Caco-2 (cell line): ENCODE results near the gene NKX2-4. TPM values are rescaled to one million over a fixed set of nuclear protein-coding genes. Genes with fewer than 3 reads are reported as not detected.

Experiments used
- BruUV-seq: library from RNA; stranded (reverse); fragments of 400-500 nt; replicated peaks from 2 replicates; lab custom pipeline; 2021; lab: Mats Ljungman, UMichigan
- CTCF ChIA-PET: fragments of 300-600 bp; sonication (Branson Sonifier 250); formaldehyde crosslinking; loops from one replicate; lab custom pipeline; 2022; ENCODE audit warnings: antibody characterized with exemption; lab: Charles Lee
- POLR2A ChIA-PET: fragments of 300-600 bp; sonication (Branson Sonifier 250); formaldehyde crosslinking; loops from one replicate; lab custom pipeline; 2022; ENCODE audit warnings: antibody characterized with exemption; lab: Charles Lee
- DNase-seq, 2 experiments: peaks; one replicate each; pipeline versions ENCODE4 v3.0.0 to v3.0.0-alpha.2; 2020 to 2022
- H3K27me3 ChIP-seq: replicated peaks from 2 replicates; pipeline ENCODE4 v1.6.0; 2011; ENCODE audit warnings: low read length; ENCODE audit not compliant: control insufficient read depth, insufficient read depth
- H3K36me3 ChIP-seq: 2 replicates; pipeline ENCODE4 v1.5.1; 2011; ENCODE audit warnings: low read length; ENCODE audit not compliant: control insufficient read depth, insufficient read depth
- H3K4me1 ChIP-seq: fragments of 250-450 bp; sonication (Bioruptor Pico); 2 replicates; pipeline ENCODE4 v1.5.1; 2020; ENCODE audit warnings: mild to moderate bottlenecking
- H3K4me3 ChIP-seq: 2 replicates; pipeline ENCODE4 v1.5.1; 2011; ENCODE audit warnings: low read depth, mild to moderate bottlenecking, control low read depth, low read length
- H3K9me3 ChIP-seq: fragments of 250-450 bp; sonication (Bioruptor Pico); 2 replicates; pipeline ENCODE4 v1.5.1; 2020; ENCODE audit warnings: mild to moderate bottlenecking, moderate library complexity
- H3K27ac Mint-ChIP-seq: one replicate; pipeline ENCODE4 v1.8.0; 2022; ENCODE audit warnings: mixed read lengths; ENCODE audit not compliant: unreplicated experiment
- H3K27me3 Mint-ChIP-seq: one replicate; pipeline ENCODE4 v1.8.0; 2022; ENCODE audit warnings: mixed read lengths; ENCODE audit not compliant: insufficient read depth, unreplicated experiment
- H3K36me3 Mint-ChIP-seq: one replicate; pipeline ENCODE4 v1.8.0; 2022; ENCODE audit warnings: mild to moderate bottlenecking, mixed read lengths; ENCODE audit not compliant: insufficient read depth, unreplicated experiment
- H3K4me1 Mint-ChIP-seq: one replicate; pipeline ENCODE4 v1.8.0; 2022; ENCODE audit warnings: low read depth, mixed read lengths; ENCODE audit not compliant: unreplicated experiment
- H3K4me3 Mint-ChIP-seq: one replicate; pipeline ENCODE4 v1.8.0; 2022; ENCODE audit warnings: mild to moderate bottlenecking, moderate library complexity, mixed read lengths; ENCODE audit not compliant: unreplicated experiment
- H3K9me3 Mint-ChIP-seq: one replicate; pipeline ENCODE4 v1.8.0; 2022; ENCODE audit warnings: mixed read lengths; ENCODE audit not compliant: unreplicated experiment
- CTCF ChIP-seq, 2 experiments: fragments of 200-600 bp in 1 of 2; IDR thresholded peaks; 1 replicate in 1 of 2; 2 replicates in 1 of 2; pipeline versions ENCODE4 v1.5.1 to v1.8.0; 2011 to 2022; ENCODE audit warnings: antibody characterized with exemption in 1 of 2, control low read depth in 1 of 2, inconsistent platforms in 1 of 2, low read depth in 1 of 2, low read length in 1 of 2, mild to moderate bottlenecking in 1 of 2, moderate library complexity in 1 of 2; ENCODE audit not compliant: insufficient read depth in 1 of 2, severe bottlenecking in 1 of 2, unreplicated experiment in 1 of 2
- intact Hi-C: fragments of 100-400 bp; cut with micrococcal nuclease; formaldehyde crosslinking; loops from one replicate; pipeline ENCODE4 v1.10.0; 2022; ENCODE audit not compliant: unreplicated experiment
- total RNA-seq: library from RNA; stranded (reverse); gene quantifications from 2 replicates; pipeline ENCODE4 v1.2.3, GENCODE V29; 2022

NKX2-4 gene
- total RNA-seq, 1 experiment from 2014 or later, result not detected

DNA sequence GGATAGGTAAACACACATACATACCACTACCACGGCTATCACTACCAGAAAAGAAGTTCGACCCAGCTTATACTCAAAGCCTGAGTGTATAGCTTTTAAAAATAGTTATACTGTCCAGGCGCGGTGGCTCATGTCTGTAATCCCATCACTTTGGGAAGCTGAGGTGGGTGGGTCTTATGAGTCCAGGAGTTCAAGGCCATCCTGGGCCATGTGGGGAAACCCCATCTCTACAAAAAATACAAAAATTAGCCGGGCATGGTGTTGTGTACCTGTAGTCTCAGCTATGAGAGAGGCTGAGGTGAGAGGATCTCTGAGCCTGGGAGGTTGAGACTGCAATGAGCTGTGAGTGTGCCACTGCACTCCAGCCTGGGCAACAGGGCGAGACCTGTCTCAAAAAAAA is 32.9 kb downstream of the NKX2-4 start:
- Histone ChIP-seq H3K9me3 (no peaks in the 10 kb centered on the region), H3K4me1 (no peaks in the 10 kb centered on the region), H3K36me3 (peaks cover 1% of the 10 kb centered on the region; the same call in 1 of the 2 replicates), H3K4me3 (no peak overlapping the region), H3K27me3 (no peaks in the 10 kb centered on the region)
- Mint-ChIP-seq H3K27ac (no peak overlapping the region), H3K4me3 (no peak overlapping the region), H3K4me1 (peaks cover 8% of the 10 kb centered on the region), H3K36me3 (peaks cover 67% of the 10 kb centered on the region), H3K27me3 (no peaks in the 10 kb centered on the region), H3K9me3 (no peaks in the 10 kb centered on the region)
- ChIA-PET POLR2A (no interaction called here), CTCF (no interaction called here)
- intact Hi-C loops, result no loop called here
- no peak for DNase-seq
- no peak for TF ChIP-seq CTCF (IDR thresholded peaks at IDR 0.05; ENCODE audit: insufficient read depth in 1 of 2, low read depth in 1 of 2, low read length in 1 of 2, severe bottlenecking in 1 of 2, unreplicated experiment in 1 of 2)
- BruUV-seq, result no TSS peak

- H3K27me3 Mint-ChIP-seq, result no peaks in the 10 kb centered on the region
- peaks cover 8% of the 10 kb centered on the region for H3K4me1 Mint-ChIP-seq
- H3K27ac Mint-ChIP-seq, result no peak overlapping the region
- no peak overlapping the region for H3K4me3 Mint-ChIP-seq
- BruUV-seq, result no TSS peak
- ChIA-PET CTCF (no interaction called here), POLR2A (no interaction called here)
- Histone ChIP-seq H3K9me3 (no peaks in the 10 kb centered on the region), H3K4me3 (no peak overlapping the region), H3K27me3 (no peaks in the 10 kb centered on the region), H3K4me1 (peaks cover 9% of the 10 kb centered on the region; the same call in 1 of the 2 replicates), H3K36me3 (peaks cover 1% of the 10 kb centered on the region; the same call in 1 of the 2 replicates)
- no peaks in the 10 kb centered on the region for H3K9me3 Mint-ChIP-seq
- intact Hi-C loops, result no loop called here
- TF ChIP-seq CTCF (IDR thresholded peaks at IDR 0.05; ENCODE audit: insufficient read depth in 1 of 2, low read depth in 1 of 2, low read length in 1 of 2, severe bottlenecking in 1 of 2, unreplicated experiment in 1 of 2), result no peak
- no peak for DNase-seq
- peaks cover 61% of the 10 kb centered on the region for H3K36me3 Mint-ChIP-seq
These were observed 36.1 kb downstream of the NKX2-4 start for GRCh38 chr20:21361266-21361665.

DNA sequence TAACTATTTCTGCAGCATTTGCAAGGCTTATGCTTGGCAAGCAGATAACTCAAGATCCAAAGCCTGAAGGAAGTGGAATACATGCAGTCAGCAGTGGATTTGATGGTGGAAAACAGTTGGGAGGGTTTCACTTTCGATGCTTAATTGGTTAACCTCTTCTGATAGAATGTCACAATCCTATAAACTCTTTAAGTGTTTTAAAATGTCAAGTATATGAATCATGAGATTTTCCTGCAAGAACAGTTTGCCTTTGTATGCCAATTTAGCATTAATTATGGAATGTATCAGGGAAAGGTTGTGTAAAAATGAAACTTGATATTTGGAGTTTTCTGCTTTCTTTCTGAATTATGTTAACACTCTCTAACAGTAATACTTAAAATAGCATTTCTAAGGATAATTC is 36.6 kb downstream of the NKX2-4 start:
- Mint-ChIP-seq H3K27me3 (no peaks in the 10 kb centered on the region), H3K9me3 (no peaks in the 10 kb centered on the region), H3K4me3 (no peak overlapping the region), H3K27ac (no peak overlapping the region), H3K36me3 (peaks cover 58% of the 10 kb centered on the region), H3K4me1 (peaks cover 8% of the 10 kb centered on the region)
- Histone ChIP-seq H3K27me3 (no peaks in the 10 kb centered on the region), H3K36me3 (peaks cover 1% of the 10 kb centered on the region; the same call in 1 of the 2 replicates), H3K9me3 (no peaks in the 10 kb centered on the region), H3K4me1 (peaks cover 9% of the 10 kb centered on the region; the same call in 1 of the 2 replicates), H3K4me3 (no peak overlapping the region)
- DNase-seq, result no peak
- intact Hi-C loops, result no loop called here
- BruUV-seq, result no TSS peak
- CTCF ChIA-PET, result no interaction called here
- TF ChIP-seq CTCF (IDR thresholded peaks at IDR 0.05; ENCODE audit: insufficient read depth in 1 of 2, low read depth in 1 of 2, low read length in 1 of 2, severe bottlenecking in 1 of 2, unreplicated experiment in 1 of 2), result no peak
- POLR2A ChIA-PET, result no interaction called here
